H9 (cell line): ENCODE results near the gene RPUSD2. TPM values are rescaled to one million over a fixed set of nuclear protein-coding genes. Genes with fewer than 3 reads are reported as not detected.

ENCODE experiments used
- DNase-seq: peaks from one replicate; pipeline ENCODE4 v3.0.0-alpha.2; 2017
- H2AFZ ChIP-seq: one replicate; pipeline ENCODE4 v1.6.1; 2013; ENCODE audit warnings: mild to moderate bottlenecking, low read length, control low read depth, moderate library complexity
- H2AK5ac ChIP-seq: 2 replicates; pipeline ENCODE4 v1.6.1; 2013; ENCODE audit warnings: low read length, control low read depth, mixed read lengths; ENCODE audit not compliant: insufficient read length
- H2BK120ac ChIP-seq: one replicate; pipeline ENCODE4 v1.6.1; 2013; ENCODE audit warnings: low read depth, mild to moderate bottlenecking, low read length, control low read depth, inconsistent platforms; ENCODE audit not compliant: poor library complexity, severe bottlenecking
- H2BK12ac ChIP-seq: 2 replicates; pipeline ENCODE4 v1.6.1; 2013; ENCODE audit warnings: low read length, control low read depth, mixed read lengths, low read depth; ENCODE audit not compliant: insufficient read length
- H2BK15ac ChIP-seq: 2 replicates; pipeline ENCODE4 v1.6.1; 2013; ENCODE audit warnings: low read depth, low read length, control low read depth
- H2BK20ac ChIP-seq: one replicate; pipeline ENCODE4 v1.6.1; 2013; ENCODE audit warnings: low read depth, mild to moderate bottlenecking, low read length, control low read depth, inconsistent platforms; ENCODE audit not compliant: poor library complexity, severe bottlenecking
- H2BK5ac ChIP-seq: 2 replicates; pipeline ENCODE4 v1.6.1; 2013; ENCODE audit warnings: low read length, control low read depth, mixed read lengths; ENCODE audit not compliant: insufficient read length
- H3K14ac ChIP-seq: 2 replicates; pipeline ENCODE4 v1.6.1; 2013; ENCODE audit warnings: low read length, control low read depth; ENCODE audit not compliant: insufficient read depth
- H3K18ac ChIP-seq: 2 replicates; pipeline ENCODE4 v1.6.1; 2013; ENCODE audit warnings: low read depth, mild to moderate bottlenecking, mixed read lengths, low read length, control low read depth; ENCODE audit not compliant: insufficient read length
- H3K23ac ChIP-seq: 2 replicates; pipeline ENCODE4 v1.6.1; 2013; ENCODE audit warnings: low read length, control low read depth, mixed read lengths, low read depth; ENCODE audit not compliant: insufficient read length
- H3K23me2 ChIP-seq: 2 replicates; pipeline ENCODE4 v1.6.1; 2013; ENCODE audit warnings: low read depth, mild to moderate bottlenecking, mixed read lengths, low read length, control low read depth; ENCODE audit not compliant: insufficient read length, poor library complexity, severe bottlenecking
- H3K27ac ChIP-seq: 2 replicates; pipeline ENCODE4 v1.5.1; 2013; ENCODE audit warnings: low read length, control low read depth, mixed read lengths, low read depth; ENCODE audit not compliant: insufficient read length
- H3K27me3 ChIP-seq: 2 replicates; pipeline ENCODE4 v1.6.1; 2013; ENCODE audit warnings: low read length, control low read depth, inconsistent platforms; ENCODE audit not compliant: insufficient read depth
- H3K4ac ChIP-seq: 2 replicates; pipeline ENCODE4 v1.6.1; 2013; ENCODE audit warnings: low read depth, mild to moderate bottlenecking, control low read depth, inconsistent platforms, low read length, moderate library complexity
- H3K4me1 ChIP-seq: 2 replicates; pipeline ENCODE4 v1.6.1; 2013; ENCODE audit warnings: low read length, control low read depth, inconsistent platforms; ENCODE audit not compliant: insufficient read depth
- H3K4me2 ChIP-seq: 2 replicates; pipeline ENCODE4 v1.6.1; 2013; ENCODE audit warnings: low read length, control low read depth, mixed read lengths; ENCODE audit not compliant: insufficient read length, insufficient read depth
- H3K56ac ChIP-seq: 2 replicates; pipeline ENCODE4 v1.6.1; 2013; ENCODE audit warnings: low read depth, mild to moderate bottlenecking, mixed read lengths, low read length, control low read depth; ENCODE audit not compliant: insufficient read length
- H3K79me1 ChIP-seq: 2 replicates; pipeline ENCODE4 v1.6.1; 2013; ENCODE audit warnings: low read depth, mild to moderate bottlenecking, moderate library complexity, low read length, control low read depth, inconsistent platforms; ENCODE audit not compliant: insufficient read depth, poor library complexity, severe bottlenecking
- H3K79me2 ChIP-seq: 2 replicates; pipeline ENCODE4 v1.6.1; 2013; ENCODE audit warnings: low read length, control low read depth, inconsistent platforms; ENCODE audit not compliant: insufficient read depth
- H3K9ac ChIP-seq: 2 replicates; pipeline ENCODE4 v1.6.1; 2013; ENCODE audit warnings: low read length, control low read depth, mixed read lengths; ENCODE audit not compliant: insufficient read length; ENCODE audit errors: extremely low read depth
- H3K9me3 ChIP-seq: one replicate; pipeline ENCODE4 v1.6.1; 2013; ENCODE audit warnings: low read depth, low read length, inconsistent platforms; ENCODE audit not compliant: control insufficient read depth
- H3T11ph ChIP-seq: one replicate; pipeline ENCODE4 v1.6.1; 2013; ENCODE audit warnings: mild to moderate bottlenecking, low read length, control low read depth, inconsistent platforms
- H4K20me1 ChIP-seq: one replicate; pipeline ENCODE4 v1.6.1; 2013; ENCODE audit not compliant: control insufficient read depth, insufficient read length, insufficient read depth
- H4K5ac ChIP-seq: 2 replicates; pipeline ENCODE4 v1.6.1; 2013; ENCODE audit warnings: low read depth, mild to moderate bottlenecking, mixed read lengths, low read length, control low read depth; ENCODE audit not compliant: insufficient read length
- H4K8ac ChIP-seq: replicated peaks from 2 replicates; pipeline ENCODE4 v1.6.1; 2013; ENCODE audit warnings: low read length, control low read depth, mixed read lengths, low read depth; ENCODE audit not compliant: insufficient read length
- H4K91ac ChIP-seq: 2 replicates; pipeline ENCODE4 v1.6.1; 2013; ENCODE audit warnings: low read depth, mild to moderate bottlenecking, moderate library complexity, mixed read lengths, low read length, control low read depth; ENCODE audit not compliant: insufficient read length
- H3K27ac Mint-ChIP-seq, 3 experiments: 2 replicates in 2 of 3; 3 replicates in 1 of 3; pipeline ENCODE4 v1.8.0; 2020 to 2021; ENCODE audit warnings: mixed read lengths in 3 of 3, mild to moderate bottlenecking in 1 of 3, moderate library complexity in 1 of 3
- H3K27me3 Mint-ChIP-seq: 2 replicates; pipeline ENCODE4 v1.8.0; 2021; ENCODE audit warnings: low read depth, mild to moderate bottlenecking, moderate library complexity, mixed read lengths
- H3K36me3 Mint-ChIP-seq, 3 experiments: 2 replicates in 2 of 3; 3 replicates in 1 of 3; pipeline ENCODE4 v1.8.0; 2020 to 2021; ENCODE audit warnings: low read depth in 3 of 3, mixed read lengths in 3 of 3; ENCODE audit not compliant: insufficient read depth in 1 of 3
- H3K4me1 Mint-ChIP-seq, 2 experiments: 2 replicates each; pipeline ENCODE4 v1.8.0; 2020; ENCODE audit warnings: mixed read lengths in 2 of 2
- H3K4me3 Mint-ChIP-seq, 2 experiments: 2 replicates in 1 of 2; 3 replicates in 1 of 2; pipeline ENCODE4 v1.8.0; 2020 to 2021; ENCODE audit warnings: mild to moderate bottlenecking in 2 of 2, mixed read lengths in 2 of 2, moderate library complexity in 1 of 2
- H3K9me3 Mint-ChIP-seq, 2 experiments: 2 replicates in 1 of 2; 3 replicates in 1 of 2; pipeline ENCODE4 v1.8.0; 2020; ENCODE audit warnings: mild to moderate bottlenecking in 2 of 2, mixed read lengths in 2 of 2, moderate library complexity in 1 of 2
- CTCF ChIP-seq: fragments of 200-600 bp; sonication (generic); conservative IDR thresholded peaks from 3 replicates; pipeline ENCODE4 v1.8.0; 2021; ENCODE audit warnings: antibody characterized with exemption, mild to moderate bottlenecking
- WGBS: extraction: QIAGEN DNeasy Blood & Tissue Kit; methylation state at CpG from one replicate; pipeline ENCODE4 v1.1.7; 2013; ENCODE audit warnings: missing lambda C conversion rate, low lambda C conversion rate, mixed read lengths; ENCODE audit not compliant: insufficient read length; ENCODE audit errors: extremely low coverage; 5-methylcytosine and 5-hydroxymethylcytosine counted together
- total RNA-seq: library from RNA; stranded (reverse); gene quantifications from 2 replicates; pipeline ENCODE4 v1.2.1, GENCODE V29; 2021

The RPUSD2 gene
- total RNA-seq, 1 experiment from 2014 or later: 25.7 TPM

- Histone ChIP-seq H2AFZ (no peak overlapping the region), H3K14ac (no peak overlapping the region), H3K9me3 (no peaks in the 10 kb centered on the region), H4K91ac (no peak overlapping the region), H2BK120ac (no peak overlapping the region), H2BK5ac (no peak overlapping the region), H3K18ac (no peak overlapping the region), H3K23ac (no peak overlapping the region), H3K79me1 (peaks cover 2% of the 10 kb centered on the region), H2BK20ac (no peak overlapping the region), H3K4me1 (no peaks in the 10 kb centered on the region; the same call in 1 of the 2 replicates), H3K23me2 (peaks cover 3% of the 10 kb centered on the region), H3K4me2 (no peak overlapping the region), H3K27ac (no peak overlapping the region), H3K56ac (no peak overlapping the region), H3K9ac (no peak overlapping the region), H2AK5ac (no peak overlapping the region), H2BK12ac (no peak overlapping the region), H3K4ac (no peak overlapping the region), H4K5ac (no peak overlapping the region), H4K20me1 (no peaks in the 10 kb centered on the region), H3T11ph (no peak overlapping the region), H3K27me3 (no peaks in the 10 kb centered on the region), H4K8ac (no peak overlapping the region), H2BK15ac (no peak overlapping the region), H3K79me2 (no peaks in the 10 kb centered on the region; the same call in 1 of the 2 replicates)
- DNase-seq: no peak
- Mint-ChIP-seq H3K4me3 (no peak overlapping the region), H3K36me3 (peaks cover 0 to 4% (median 0%) of the 10 kb centered on the region in 3 experiments; a peak in 2 of 7 replicates), H3K27ac (no peak overlapping the region), H3K27me3 (peaks cover 1% of the 10 kb centered on the region), H3K4me1 (peaks cover 4 to 5% of the 10 kb centered on the region in 2 experiments), H3K9me3 (peaks cover 2 to 3% of the 10 kb centered on the region in 2 experiments; a peak in 3 of 5 replicates)
- WGBS: no CpG with 5 or more reads among the region's 4 CpGs
- TF ChIP-seq CTCF: no peak
Observed at GRCh38 chr15:40598672-40599071, 29.6 kb downstream of the RPUSD2 start.
